ENCODE data around the gene ITSN1.
A peak's percentile ranks its signal among the peaks of the same experiment; 100 is the strongest.

ITSN1 gene

GRCh38 chr21:33640697-33641351, 1.5 kb upstream of the ITSN1 start:
- peak overlapping the region; percentile 77 for H3K4me3 ChIP-seq (ENCODE audit: low read depth, low read length)
- H3K4me1 ChIP-seq (ENCODE audit: control insufficient read depth, insufficient read depth, low read length), result peaks cover 15% of the 10 kb centered on the region
- H3K9me3 ChIP-seq (ENCODE audit: control insufficient read depth, insufficient read depth, low read depth, low read length), result no peaks in the 10 kb centered on the region
- no peaks in the 10 kb centered on the region for H3K36me3 ChIP-seq (ENCODE audit: control insufficient read depth, insufficient read depth, low read length)
- H3K27ac ChIP-seq (ENCODE audit: low read depth, low read length), result peak overlapping the region; percentile 8; the same call in 1 of the 2 replicates
- no peaks in the 10 kb centered on the region for H3K27me3 ChIP-seq (ENCODE audit: control insufficient read depth, insufficient read depth, low read length)
- peak overlapping the region; percentile 66 for H3K9ac ChIP-seq (ENCODE audit: low read length)

- peak within 1 kb of the TSS; percentile 78 for H3K27ac ChIP-seq (ENCODE audit: low read depth, low read length)
- H3K36me3 ChIP-seq (ENCODE audit: control insufficient read depth, insufficient read depth, low read length), result no peaks in the 10 kb centered on the region
- H3K27me3 ChIP-seq (ENCODE audit: control insufficient read depth, insufficient read depth, low read length), result no peaks in the 10 kb centered on the region
- peak within 1 kb of the TSS; percentile 89 for H3K9ac ChIP-seq (ENCODE audit: low read length)
- H3K4me1 ChIP-seq (ENCODE audit: control insufficient read depth, insufficient read depth, low read length), result peaks cover 16% of the 10 kb centered on the region
- H3K4me3 ChIP-seq (ENCODE audit: low read depth, low read length), result peak within 1 kb of the TSS; percentile 77
- H3K9me3 ChIP-seq (ENCODE audit: control insufficient read depth, insufficient read depth, low read depth, low read length), result no peaks in the 10 kb centered on the region
Observed at GRCh38 chr21:33641352-33642026, 812 bp upstream of the ITSN1 start, which contains the start of gene CRYZL1. Gene CRYZL1 (minus strand): TSS chr21:33641741. CDS start chr21:33631551, 10,190 bp downstream.

GRCh38 chr21:33642896-33643657, 776 bp downstream of the ITSN1 start:
- Histone ChIP-seq H3K4me3 (ENCODE audit: low read depth, low read length) (peak overlapping the region; percentile 77), H3K4me1 (ENCODE audit: control insufficient read depth, insufficient read depth, low read length) (peaks cover 16% of the 10 kb centered on the region), H3K27ac (ENCODE audit: low read depth, low read length) (peak overlapping the region; percentile 33; the same call in 1 of the 2 replicates), H3K36me3 (ENCODE audit: control insufficient read depth, insufficient read depth, low read length) (no peaks in the 10 kb centered on the region), H3K27me3 (ENCODE audit: control insufficient read depth, insufficient read depth, low read length) (no peaks in the 10 kb centered on the region), H3K9me3 (ENCODE audit: control insufficient read depth, insufficient read depth, low read depth, low read length) (no peaks in the 10 kb centered on the region), H3K9ac (ENCODE audit: low read length) (peak overlapping the region; percentile 89)

- no peaks in the 10 kb centered on the region for H3K36me3 ChIP-seq (ENCODE audit: control insufficient read depth, insufficient read depth, low read length)
- H3K27ac ChIP-seq (ENCODE audit: low read depth, low read length), result peak overlapping the region; percentile 33; the same call in 1 of the 2 replicates
- no peaks in the 10 kb centered on the region for H3K27me3 ChIP-seq (ENCODE audit: control insufficient read depth, insufficient read depth, low read length)
- H3K9me3 ChIP-seq (ENCODE audit: control insufficient read depth, insufficient read depth, low read depth, low read length), result no peaks in the 10 kb centered on the region
- H3K4me1 ChIP-seq (ENCODE audit: control insufficient read depth, insufficient read depth, low read length), result peaks cover 16% of the 10 kb centered on the region
- H3K9ac ChIP-seq (ENCODE audit: low read length), result peak overlapping the region; percentile 89
- H3K4me3 ChIP-seq (ENCODE audit: low read depth, low read length), result peak overlapping the region; percentile 77
Observed at GRCh38 chr21:33643658-33644311, 1.5 kb downstream of the ITSN1 start.

- Histone ChIP-seq H3K27me3 (ENCODE audit: control insufficient read depth, insufficient read depth, low read length) (no peaks in the 10 kb centered on the region), H3K4me3 (ENCODE audit: low read depth, low read length) (peak overlapping the region; percentile 77), H3K4me1 (ENCODE audit: control insufficient read depth, insufficient read depth, low read length) (peaks cover 16% of the 10 kb centered on the region), H3K9me3 (ENCODE audit: control insufficient read depth, insufficient read depth, low read depth, low read length) (no peaks in the 10 kb centered on the region), H3K9ac (ENCODE audit: low read length) (peak overlapping the region; percentile 26), H3K27ac (ENCODE audit: low read depth, low read length) (no peak overlapping the region; the same call in 1 of the 2 replicates), H3K36me3 (ENCODE audit: control insufficient read depth, insufficient read depth, low read length) (no peaks in the 10 kb centered on the region)
Observed at GRCh38 chr21:33644383-33645074, 2.2 kb downstream of the ITSN1 start.

- Histone ChIP-seq H3K9me3 (ENCODE audit: control insufficient read depth, insufficient read depth, low read depth, low read length) (no peaks in the 10 kb centered on the region), H3K27ac (ENCODE audit: low read depth, low read length) (no peak overlapping the region), H3K4me1 (ENCODE audit: control insufficient read depth, insufficient read depth, low read length) (peaks cover 25% of the 10 kb centered on the region), H3K4me3 (ENCODE audit: low read depth, low read length) (no peak overlapping the region), H3K36me3 (ENCODE audit: control insufficient read depth, insufficient read depth, low read length) (no peaks in the 10 kb centered on the region), H3K9ac (ENCODE audit: low read length) (no peak overlapping the region), H3K27me3 (ENCODE audit: control insufficient read depth, insufficient read depth, low read length) (no peaks in the 10 kb centered on the region)
Observed at GRCh38 chr21:33645730-33646129, 3.4 kb downstream of the ITSN1 start.

GRCh38 chr21:33647587-33647986, 5.3 kb downstream of the ITSN1 start:
- Histone ChIP-seq H3K9ac (ENCODE audit: low read length) (no peak overlapping the region), H3K27me3 (ENCODE audit: control insufficient read depth, insufficient read depth, low read length) (no peaks in the 10 kb centered on the region), H3K9me3 (ENCODE audit: control insufficient read depth, insufficient read depth, low read depth, low read length) (no peaks in the 10 kb centered on the region), H3K4me1 (ENCODE audit: control insufficient read depth, insufficient read depth, low read length) (peaks cover 40% of the 10 kb centered on the region), H3K36me3 (ENCODE audit: control insufficient read depth, insufficient read depth, low read length) (no peaks in the 10 kb centered on the region), H3K27ac (ENCODE audit: low read depth, low read length) (no peak overlapping the region), H3K4me3 (ENCODE audit: low read depth, low read length) (no peak overlapping the region)

- Histone ChIP-seq H3K4me1 (ENCODE audit: control insufficient read depth, insufficient read depth, low read length) (peaks cover 40% of the 10 kb centered on the region), H3K9me3 (ENCODE audit: control insufficient read depth, insufficient read depth, low read depth, low read length) (no peaks in the 10 kb centered on the region), H3K9ac (ENCODE audit: low read length) (no peak overlapping the region), H3K27ac (ENCODE audit: low read depth, low read length) (no peak overlapping the region), H3K36me3 (ENCODE audit: control insufficient read depth, insufficient read depth, low read length) (no peaks in the 10 kb centered on the region), H3K27me3 (ENCODE audit: control insufficient read depth, insufficient read depth, low read length) (no peaks in the 10 kb centered on the region), H3K4me3 (ENCODE audit: low read depth, low read length) (no peak overlapping the region)
Observed at GRCh38 chr21:33648555-33648954, 6.3 kb downstream of the ITSN1 start.

- Histone ChIP-seq H3K27me3 (ENCODE audit: control insufficient read depth, insufficient read depth, low read length) (no peaks in the 10 kb centered on the region), H3K36me3 (ENCODE audit: control insufficient read depth, insufficient read depth, low read length) (no peaks in the 10 kb centered on the region), H3K9me3 (ENCODE audit: control insufficient read depth, insufficient read depth, low read depth, low read length) (no peaks in the 10 kb centered on the region), H3K4me1 (ENCODE audit: control insufficient read depth, insufficient read depth, low read length) (peaks cover 46% of the 10 kb centered on the region), H3K9ac (ENCODE audit: low read length) (no peak overlapping the region), H3K27ac (ENCODE audit: low read depth, low read length) (no peak overlapping the region), H3K4me3 (ENCODE audit: low read depth, low read length) (no peak overlapping the region)
Observed at GRCh38 chr21:33650230-33650629, 7.9 kb downstream of the ITSN1 start.

- H3K36me3 ChIP-seq (ENCODE audit: control insufficient read depth, insufficient read depth, low read length), result no peaks in the 10 kb centered on the region
- no peaks in the 10 kb centered on the region for H3K27me3 ChIP-seq (ENCODE audit: control insufficient read depth, insufficient read depth, low read length)
- H3K4me1 ChIP-seq (ENCODE audit: control insufficient read depth, insufficient read depth, low read length), result peaks cover 47% of the 10 kb centered on the region
- no peak overlapping the region for H3K9ac ChIP-seq (ENCODE audit: low read length)
- H3K27ac ChIP-seq (ENCODE audit: low read depth, low read length), result no peak overlapping the region
- no peak overlapping the region for H3K4me3 ChIP-seq (ENCODE audit: low read depth, low read length)
- H3K9me3 ChIP-seq (ENCODE audit: control insufficient read depth, insufficient read depth, low read depth, low read length), result no peaks in the 10 kb centered on the region
Observed at GRCh38 chr21:33650929-33651509, 8.7 kb downstream of the ITSN1 start.

All from HUES6 (cell line).